ENCODE measurements around the gene SLC35G2.

SLC35G2 gene

GRCh38 chr3:136805795-136806194, 13.1 kb upstream of the SLC35G2 start:
- TF ChIP-seq CTCF (IDR thresholded peaks at IDR 0.05; ENCODE audit: insufficient read depth, missing control alignments) = no peak
- DNase-seq (ENCODE audit: insufficient read length, low spot score) (no peak), FAIRE-seq (no peak)

GRCh38 chr3:136811701-136812100, 7.2 kb upstream of the SLC35G2 start:
- no peak for TF ChIP-seq CTCF (IDR thresholded peaks at IDR 0.05; ENCODE audit: insufficient read depth, missing control alignments)
- DNase-seq (ENCODE audit: insufficient read length, low spot score) (no peak), FAIRE-seq (no peak)

- DNase-seq (ENCODE audit: insufficient read length, low spot score) = no peak
- no peak for TF ChIP-seq CTCF (IDR thresholded peaks at IDR 0.05; ENCODE audit: insufficient read depth, missing control alignments)
- no peak for FAIRE-seq
Observed at GRCh38 chr3:136817448-136817847, 1.5 kb upstream of the SLC35G2 start.

GRCh38 chr3:136818191-136818768, 646 bp upstream of the SLC35G2 start:
- no peak for FAIRE-seq
- no peak for TF ChIP-seq CTCF (IDR thresholded peaks at IDR 0.05; ENCODE audit: insufficient read depth, missing control alignments)
- no peak for DNase-seq (ENCODE audit: insufficient read length, low spot score)

GRCh38 chr3:136819392-136819730, 435 bp downstream of the SLC35G2 start:
- FAIRE-seq (no peak), DNase-seq (ENCODE audit: insufficient read length, low spot score) (no peak)

GRCh38 chr3:136819731-136820679, 1.1 kb downstream of the SLC35G2 start:
- DNase-seq (ENCODE audit: insufficient read length, low spot score) (no peak), FAIRE-seq (peak; percentile 25)
- TF ChIP-seq CTCF (IDR thresholded peaks at IDR 0.05; ENCODE audit: insufficient read depth, missing control alignments) = no peak

More at GRCh38 chr3:136819392-136819730, 435 bp downstream of the SLC35G2 start:
- TF ChIP-seq CTCF (IDR thresholded peaks at IDR 0.05; ENCODE audit: insufficient read depth, missing control alignments) = no peak

- no peak for TF ChIP-seq CTCF (IDR thresholded peaks at IDR 0.05; ENCODE audit: insufficient read depth, missing control alignments)
- DNase-seq (ENCODE audit: insufficient read length, low spot score) (no peak), FAIRE-seq (no peak)
Observed at GRCh38 chr3:136831461-136831860, 12.5 kb downstream of the SLC35G2 start.

Data from D721Med (cell line).